ENCODE results near the gene ATP5ME.

ATP5ME gene

DNA sequence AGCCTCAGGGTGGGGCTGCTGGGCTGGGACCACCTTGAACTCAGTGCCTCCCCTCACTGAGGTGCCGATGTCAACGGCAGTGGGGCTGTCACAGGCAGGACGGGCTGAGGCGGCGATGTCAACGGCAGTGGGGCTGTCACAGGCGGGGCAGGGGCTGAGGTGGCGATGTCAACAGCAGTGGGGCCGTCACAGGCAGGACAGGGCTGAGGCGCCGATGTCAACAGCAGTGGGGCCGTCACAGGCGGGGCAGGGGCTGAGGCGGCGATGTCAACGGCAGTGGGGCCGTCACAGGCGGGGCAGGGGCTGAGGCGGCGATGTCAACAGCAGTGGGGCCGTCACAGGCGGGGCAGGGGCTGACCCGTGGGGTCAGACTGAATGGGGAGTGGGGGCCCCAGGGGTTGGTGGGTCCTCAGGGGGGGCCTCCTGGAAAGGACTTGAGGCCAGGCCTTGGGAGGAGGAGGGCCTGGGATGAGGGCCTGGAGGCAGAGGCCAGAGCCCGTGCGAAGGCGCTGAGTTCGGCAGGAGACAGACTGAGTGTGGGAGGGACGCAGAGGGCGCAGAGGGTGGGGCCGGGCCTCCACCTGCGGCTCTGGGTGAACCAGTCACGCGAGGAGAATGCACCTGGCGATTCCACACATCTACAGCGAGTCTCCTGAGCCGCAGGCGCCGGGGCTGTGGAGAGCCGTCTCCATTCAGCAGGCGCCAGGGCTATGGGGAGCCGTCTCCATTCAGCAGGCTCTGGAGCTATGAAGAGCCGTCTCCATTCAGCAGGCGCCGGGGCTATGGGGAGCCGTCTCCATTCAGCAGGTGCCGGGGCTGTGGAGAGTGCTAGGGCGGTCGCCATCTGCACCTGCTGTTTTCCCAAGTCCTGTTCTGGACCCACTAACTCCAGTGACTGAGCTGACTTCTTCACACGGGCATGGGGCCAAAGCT lies 22.9 kb downstream of the ATP5ME start:
- TF ChIP-seq GLIS3 (CRISPR knock-in tag; IDR thresholded peaks at IDR 0.05) (no peak), RARB (CRISPR knock-in tag; IDR thresholded peaks at IDR 0.05) (no peak), CSRNP3 (CRISPR knock-in tag; IDR thresholded peaks at IDR 0.05) (no peak), ZNF565 (CRISPR knock-in tag; conservative IDR thresholded peaks at IDR 0.05; ENCODE audit: low read depth) (no peak), ESRRG (CRISPR knock-in tag; IDR thresholded peaks at IDR 0.05) (no peak), ZFP3 (CRISPR knock-in tag; IDR thresholded peaks at IDR 0.05) (no peak), PPARA (CRISPR knock-in tag; IDR thresholded peaks at IDR 0.05; ENCODE audit: borderline replicate concordance) (no peak), ZNF70 (CRISPR knock-in tag; IDR thresholded peaks at IDR 0.05) (no peak), TOX (CRISPR knock-in tag; IDR thresholded peaks at IDR 0.05; ENCODE audit: borderline replicate concordance) (no peak), OSR1 (CRISPR knock-in tag; IDR thresholded peaks at IDR 0.05) (no peak), BACH2 (CRISPR knock-in tag; IDR thresholded peaks at IDR 0.05; ENCODE audit: borderline replicate concordance) (no peak), TSHZ2 (CRISPR knock-in tag; IDR thresholded peaks at IDR 0.05) (no peak), TCF4 (CRISPR knock-in tag; IDR thresholded peaks at IDR 0.05; ENCODE audit: borderline replicate concordance) (no peak), ZNF8 (CRISPR knock-in tag; IDR thresholded peaks at IDR 0.05) (no peak), CREB5 (CRISPR knock-in tag; IDR thresholded peaks at IDR 0.05; ENCODE audit: low read depth) (no peak), ZC3H10 (CRISPR knock-in tag; IDR thresholded peaks at IDR 0.05) (no peak), ISL1 (CRISPR knock-in tag; IDR thresholded peaks at IDR 0.05) (no peak)
- TF ChIP-seq, protein P1, sequence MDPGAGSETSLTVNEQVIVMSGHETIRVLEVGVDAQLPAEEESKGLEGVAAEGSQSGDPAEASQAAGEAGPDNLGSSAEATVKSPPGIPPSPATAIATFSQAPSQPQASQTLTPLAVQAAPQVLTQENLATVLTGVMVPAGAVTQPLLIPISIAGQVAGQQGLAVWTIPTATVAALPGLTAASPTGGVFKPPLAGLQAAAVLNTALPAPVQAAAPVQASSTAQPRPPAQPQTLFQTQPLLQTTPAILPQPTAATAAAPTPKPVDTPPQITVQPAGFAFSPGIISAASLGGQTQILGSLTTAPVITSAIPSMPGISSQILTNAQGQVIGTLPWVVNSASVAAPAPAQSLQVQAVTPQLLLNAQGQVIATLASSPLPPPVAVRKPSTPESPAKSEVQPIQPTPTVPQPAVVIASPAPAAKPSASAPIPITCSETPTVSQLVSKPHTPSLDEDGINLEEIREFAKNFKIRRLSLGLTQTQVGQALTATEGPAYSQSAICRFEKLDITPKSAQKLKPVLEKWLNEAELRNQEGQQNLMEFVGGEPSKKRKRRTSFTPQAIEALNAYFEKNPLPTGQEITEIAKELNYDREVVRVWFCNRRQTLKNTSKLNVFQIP (CRISPR knock-in tag; IDR thresholded peaks at IDR 0.05; ENCODE audit: borderline replicate concordance, low read depth): no peak
- TF ChIP-seq, protein P2, sequence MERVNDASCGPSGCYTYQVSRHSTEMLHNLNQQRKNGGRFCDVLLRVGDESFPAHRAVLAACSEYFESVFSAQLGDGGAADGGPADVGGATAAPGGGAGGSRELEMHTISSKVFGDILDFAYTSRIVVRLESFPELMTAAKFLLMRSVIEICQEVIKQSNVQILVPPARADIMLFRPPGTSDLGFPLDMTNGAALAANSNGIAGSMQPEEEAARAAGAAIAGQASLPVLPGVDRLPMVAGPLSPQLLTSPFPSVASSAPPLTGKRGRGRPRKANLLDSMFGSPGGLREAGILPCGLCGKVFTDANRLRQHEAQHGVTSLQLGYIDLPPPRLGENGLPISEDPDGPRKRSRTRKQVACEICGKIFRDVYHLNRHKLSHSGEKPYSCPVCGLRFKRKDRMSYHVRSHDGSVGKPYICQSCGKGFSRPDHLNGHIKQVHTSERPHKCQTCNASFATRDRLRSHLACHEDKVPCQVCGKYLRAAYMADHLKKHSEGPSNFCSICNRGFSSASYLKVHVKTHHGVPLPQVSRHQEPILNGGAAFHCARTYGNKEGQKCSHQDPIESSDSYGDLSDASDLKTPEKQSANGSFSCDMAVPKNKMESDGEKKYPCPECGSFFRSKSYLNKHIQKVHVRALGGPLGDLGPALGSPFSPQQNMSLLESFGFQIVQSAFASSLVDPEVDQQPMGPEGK (CRISPR knock-in tag; IDR thresholded peaks at IDR 0.05; ENCODE audit: borderline replicate concordance): no peak
- ATAC-seq: peak; percentile 16; the same call in 2 of the 3 replicates

GRCh38 chr4:650461-650860 lies 23.6 kb downstream of the ATP5ME start:
- ATAC-seq: no peak
- TF ChIP-seq CSRNP3 (CRISPR knock-in tag; IDR thresholded peaks at IDR 0.05): no peak
- TF ChIP-seq OSR1 (CRISPR knock-in tag; IDR thresholded peaks at IDR 0.05): no peak
- no peak for TF ChIP-seq BACH2 (CRISPR knock-in tag; IDR thresholded peaks at IDR 0.05; ENCODE audit: borderline replicate concordance)
- TF ChIP-seq TCF4 (CRISPR knock-in tag; IDR thresholded peaks at IDR 0.05; ENCODE audit: borderline replicate concordance): no peak

All from SK-N-SH treated with all-trans-retinoic acid at 6 μM for 48 hours (cell line).